ENCODE data around the gene GLTP. TPM values are rescaled to one million over a fixed set of nuclear protein-coding genes. Genes with fewer than 3 reads are reported as not detected.

Gene GLTP
- total RNA-seq, 1 donor from 2014 or later = 42.8 TPM

DNA sequence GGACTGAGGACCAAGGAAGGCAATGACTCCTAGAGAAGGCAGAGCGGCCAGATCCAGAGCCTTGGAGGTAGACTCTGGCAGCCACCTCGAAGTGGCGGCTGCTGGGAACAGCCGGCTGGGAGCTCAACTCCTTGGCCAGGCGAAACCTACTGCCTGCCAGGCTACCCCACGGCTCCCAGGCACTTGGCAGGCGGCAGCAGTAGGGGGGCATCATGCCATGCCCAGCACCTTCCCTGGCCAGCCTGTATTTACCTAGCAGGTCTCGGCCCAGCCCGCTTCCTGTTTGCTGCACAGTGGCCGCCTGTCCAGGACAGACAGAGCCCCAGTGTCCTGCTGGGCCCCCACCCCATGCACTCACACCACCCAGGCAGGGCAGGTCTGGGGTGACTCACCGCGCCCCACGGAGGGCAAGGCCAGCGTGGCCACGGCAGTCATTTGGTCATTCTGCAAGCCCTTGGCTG lies 57.4 kb downstream of the GLTP start:
- no peak for DNase-seq (ENCODE audit: low read depth)

DNA sequence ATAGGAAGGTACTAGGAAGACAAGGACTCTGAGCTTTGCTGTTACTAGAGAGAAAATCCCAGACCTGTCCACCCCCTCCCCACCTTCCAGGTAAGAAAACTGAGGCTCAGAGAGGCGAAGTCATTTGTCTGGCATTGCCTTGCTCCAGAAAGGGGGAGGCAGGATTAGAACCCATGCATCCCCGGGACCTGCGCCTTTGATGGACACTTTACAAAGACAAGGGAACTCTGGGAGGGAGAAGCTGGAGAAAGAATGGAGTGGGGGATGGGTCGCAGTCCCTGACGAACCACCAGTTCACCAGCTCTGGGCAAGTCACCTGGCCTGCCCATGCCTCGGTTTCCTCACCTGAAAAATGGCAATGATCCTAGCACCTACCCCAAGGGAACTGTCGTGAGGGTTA lies 57.9 kb downstream of the GLTP start:
- no peak for DNase-seq (ENCODE audit: low read depth)

DNA sequence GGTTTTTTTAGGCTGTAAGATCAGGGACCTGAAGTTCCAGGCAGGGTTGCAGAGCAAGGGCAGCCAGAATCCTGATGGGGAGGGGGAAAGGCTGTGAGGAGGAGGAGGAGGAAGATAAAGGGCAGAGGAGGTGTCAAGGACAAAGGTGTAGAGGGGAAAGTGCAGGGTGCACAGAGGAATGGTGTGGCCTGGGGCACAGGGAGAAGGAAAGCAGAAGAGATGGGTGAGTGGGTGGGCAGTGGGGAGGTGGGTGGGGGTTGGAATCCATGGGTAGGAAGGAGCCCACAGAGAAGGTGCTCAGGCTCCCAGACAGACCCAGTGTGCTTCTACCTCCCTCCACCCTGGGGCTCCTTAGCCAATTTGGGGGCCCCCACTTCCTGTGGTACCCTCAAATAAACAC lies 58.4 kb downstream of the GLTP start:
- no peak for DNase-seq (ENCODE audit: low read depth)

DNA sequence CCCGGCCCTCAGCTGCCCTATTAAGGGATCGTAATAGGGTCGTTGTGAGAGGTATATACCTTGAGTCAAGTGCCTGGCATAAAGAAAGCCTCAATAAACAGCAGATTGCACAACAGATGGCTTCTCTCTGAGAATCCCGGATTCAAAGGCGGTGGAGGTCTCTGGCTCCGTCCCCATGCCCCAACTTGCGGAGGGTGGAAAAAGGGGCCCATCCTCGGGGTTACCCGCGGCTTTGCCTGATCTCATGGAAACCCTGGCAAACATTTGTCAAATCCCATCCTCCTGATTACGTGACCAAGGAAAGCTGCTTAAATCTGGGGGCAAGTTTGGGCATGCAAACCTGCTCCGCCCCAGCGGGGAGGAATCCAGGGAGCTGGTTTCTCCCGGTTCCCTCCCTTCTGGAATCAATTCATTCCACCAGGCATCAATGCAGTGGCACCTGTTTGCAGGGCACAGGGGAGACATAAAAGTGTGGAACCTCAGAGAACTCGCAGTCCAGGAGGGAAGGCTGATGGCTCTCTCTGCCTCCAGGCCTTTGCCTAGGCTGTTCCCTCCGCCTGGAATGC lies 59.4 kb downstream of the GLTP start:
- DNase-seq (ENCODE audit: low read depth) = no peak

DNA sequence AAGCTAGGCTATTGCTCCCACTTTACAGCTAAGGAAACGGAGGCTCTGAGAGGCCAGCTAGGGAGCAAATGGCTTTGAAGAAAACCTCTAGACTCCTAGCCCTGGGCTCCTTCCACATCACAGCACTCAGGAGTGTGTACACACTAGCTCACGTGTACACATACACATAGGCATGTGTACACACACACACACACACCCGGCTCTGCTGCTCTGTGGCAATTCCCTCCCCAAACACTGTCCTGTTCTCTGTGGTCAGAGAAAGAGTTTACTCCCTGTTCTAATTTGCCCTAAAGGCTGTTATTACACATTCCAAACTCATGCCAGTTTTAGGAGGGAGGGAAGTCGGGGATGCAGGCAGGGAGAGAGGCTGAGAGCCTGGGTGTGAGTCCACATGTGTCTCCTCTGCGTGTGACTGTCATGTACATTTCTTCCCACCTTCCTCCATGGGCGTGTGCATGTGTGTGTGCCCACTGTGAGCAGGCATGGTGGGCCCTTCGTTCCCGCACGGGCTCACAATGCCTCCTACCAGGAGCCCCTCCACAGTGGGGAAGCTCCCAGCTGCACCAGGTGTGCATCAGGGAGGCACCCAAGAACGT lies 61.3 kb downstream of the GLTP start:
- no peak for DNase-seq (ENCODE audit: low read depth)

DNA sequence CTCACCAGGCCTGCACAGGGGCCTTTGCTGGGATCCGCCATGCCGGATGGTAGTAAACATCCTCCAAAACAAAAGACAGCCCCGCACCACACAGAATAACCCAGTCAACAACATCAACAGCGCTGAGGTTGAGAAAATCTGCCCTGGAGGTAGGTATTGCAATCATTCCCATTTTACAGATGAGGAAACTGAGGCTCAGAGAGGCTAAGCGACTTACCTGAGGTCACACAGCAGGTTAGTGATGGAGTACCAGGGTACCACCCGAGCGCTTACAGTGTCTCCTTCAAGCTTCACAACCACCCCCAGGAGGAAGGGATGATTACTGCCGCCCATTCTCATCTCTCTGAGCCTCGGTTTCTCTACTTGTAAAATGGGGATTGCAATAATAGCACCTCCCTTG lies 62.1 kb downstream of the GLTP start:
- DNase-seq (ENCODE audit: low read depth) = no peak

DNA sequence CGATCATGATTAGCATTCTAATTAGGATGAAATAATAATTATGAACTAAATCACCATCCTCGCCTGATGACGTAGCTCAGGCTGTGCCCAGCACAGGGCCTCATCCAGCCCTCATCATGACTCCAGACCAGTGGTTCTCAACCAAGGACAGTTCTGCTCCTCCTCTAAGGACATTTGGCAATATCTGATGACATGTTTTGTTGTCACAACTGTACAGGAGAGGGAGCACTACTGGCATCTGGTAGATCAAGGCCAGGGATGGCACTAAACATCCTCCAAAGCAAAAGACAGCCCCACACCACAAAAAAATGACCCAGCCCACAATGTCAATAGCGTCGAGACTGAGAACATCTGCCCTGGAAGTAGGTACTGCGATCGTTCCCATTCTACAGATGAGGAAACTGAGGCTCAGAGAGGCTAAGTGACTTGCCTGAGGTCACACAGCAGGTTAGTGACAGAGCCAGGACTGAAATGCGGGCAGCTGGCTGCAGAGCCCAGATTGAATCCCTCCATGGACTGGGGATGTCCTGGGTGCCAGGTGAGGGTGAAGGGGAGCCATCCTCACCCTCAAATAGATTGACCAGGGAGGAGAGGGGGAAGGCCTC lies 62.6 kb downstream of the GLTP start:
- no peak for DNase-seq (ENCODE audit: low read depth)

DNA sequence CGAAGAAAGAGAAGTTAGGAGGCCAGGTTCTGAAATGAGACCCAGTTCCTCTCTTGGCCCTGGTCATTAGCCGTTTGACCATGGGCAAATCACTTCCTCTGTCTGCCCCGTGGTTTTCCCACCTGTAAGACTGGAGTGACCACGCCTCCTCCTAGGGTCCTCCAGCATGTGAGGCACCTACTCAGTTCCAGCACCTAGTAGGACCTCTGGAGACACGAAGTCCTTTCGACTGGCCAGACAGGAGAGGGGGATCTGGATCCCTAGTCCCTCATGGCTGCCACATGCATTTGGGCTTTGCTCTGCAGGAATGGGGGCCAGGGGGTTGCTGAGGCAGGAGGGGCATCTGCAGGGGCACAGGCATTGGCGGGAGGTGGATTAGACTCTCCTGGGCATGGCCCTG lies 63.5 kb downstream of the GLTP start:
- no peak for DNase-seq (ENCODE audit: low read depth)

DNA sequence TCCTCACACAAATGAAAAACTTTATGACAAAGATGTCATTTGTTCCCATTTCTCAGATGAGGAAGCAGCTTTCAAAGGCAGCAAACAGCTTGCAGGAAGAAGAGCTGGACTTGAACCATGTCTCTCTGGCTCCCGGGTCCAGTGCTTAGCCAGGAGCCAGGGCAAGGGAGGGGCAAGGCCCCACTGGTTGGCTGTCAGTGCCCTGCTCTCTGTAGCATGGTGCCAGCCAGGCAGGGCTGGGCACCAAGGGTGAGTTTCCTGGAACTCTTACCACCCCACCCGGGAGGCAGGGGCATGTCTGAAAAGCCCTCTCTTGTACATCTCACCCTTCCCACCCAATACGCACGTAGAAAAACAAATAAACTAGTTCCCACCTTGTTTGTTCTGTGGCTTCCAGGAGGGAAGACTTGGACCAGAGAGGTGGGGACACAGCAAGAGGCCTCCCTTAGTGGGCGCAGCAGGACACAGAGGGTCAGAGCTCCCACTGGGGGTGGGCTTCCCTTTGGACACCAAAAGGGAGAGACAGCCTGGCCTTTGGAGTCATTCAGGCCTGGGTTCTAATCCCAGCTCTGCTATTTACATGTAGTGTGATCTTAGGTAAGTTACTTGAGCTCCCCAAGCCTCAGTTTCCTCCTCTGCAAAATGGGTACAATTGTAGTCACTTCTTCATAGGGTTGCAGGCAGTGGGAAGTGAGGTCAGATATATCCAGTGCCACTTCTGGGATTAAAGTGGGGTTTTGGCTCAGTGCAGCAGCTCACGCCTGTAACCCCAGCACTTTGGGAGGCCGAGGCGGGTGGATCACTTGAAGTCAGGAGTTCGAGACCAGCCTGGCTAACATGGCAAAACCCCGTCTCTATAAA lies 64.4 kb downstream of the GLTP start:
- no peak for DNase-seq (ENCODE audit: low read depth)

DNA sequence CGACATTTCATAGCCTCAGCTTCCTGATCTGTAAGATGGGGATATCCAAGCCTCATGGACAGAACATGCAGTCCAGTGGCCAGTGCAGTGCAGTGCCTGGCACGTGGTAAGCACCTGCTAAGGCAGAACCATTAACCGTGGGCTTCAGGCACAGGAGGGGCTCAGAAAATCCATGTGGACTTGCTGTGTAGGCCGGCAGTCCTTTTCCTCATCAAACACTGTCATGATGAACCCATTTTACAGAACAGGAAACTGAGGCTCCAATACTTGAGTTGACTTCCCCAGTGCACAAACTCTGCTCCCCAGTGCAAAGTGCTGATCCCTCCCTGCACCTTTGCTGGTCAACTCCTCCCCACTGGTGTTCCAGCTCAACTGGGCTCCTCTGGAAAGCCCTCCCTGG lies 65.1 kb downstream of the GLTP start:
- no peak for DNase-seq (ENCODE audit: low read depth)

DNA sequence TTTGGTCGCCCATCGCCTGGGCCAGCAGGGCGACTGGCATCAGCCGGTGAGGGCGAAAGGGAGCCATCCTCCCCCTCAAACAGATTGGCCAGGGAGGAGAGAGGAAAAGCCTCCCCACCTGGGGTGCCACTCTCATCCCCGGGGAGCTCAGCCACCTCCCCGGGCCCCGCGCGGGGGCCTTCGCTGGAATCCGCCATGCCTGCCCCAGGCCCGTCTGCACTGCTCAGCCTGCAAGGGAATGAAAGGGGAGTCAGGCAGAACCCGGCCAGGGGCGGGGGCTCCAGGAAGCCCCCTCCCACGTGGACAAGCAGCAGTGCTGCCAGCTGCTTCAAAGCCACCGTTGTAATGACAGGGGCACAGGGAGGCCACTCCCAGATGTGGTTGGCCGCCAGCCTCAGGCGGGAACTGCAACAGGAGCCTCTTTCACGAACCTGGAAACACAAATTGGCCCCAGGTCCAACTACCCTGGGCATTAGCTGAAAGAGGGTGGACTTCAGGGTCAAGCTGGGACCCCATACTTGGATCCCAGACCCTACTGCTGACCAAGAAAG lies 65.7 kb downstream of the GLTP start:
- no peak for DNase-seq (ENCODE audit: low read depth)

DNA sequence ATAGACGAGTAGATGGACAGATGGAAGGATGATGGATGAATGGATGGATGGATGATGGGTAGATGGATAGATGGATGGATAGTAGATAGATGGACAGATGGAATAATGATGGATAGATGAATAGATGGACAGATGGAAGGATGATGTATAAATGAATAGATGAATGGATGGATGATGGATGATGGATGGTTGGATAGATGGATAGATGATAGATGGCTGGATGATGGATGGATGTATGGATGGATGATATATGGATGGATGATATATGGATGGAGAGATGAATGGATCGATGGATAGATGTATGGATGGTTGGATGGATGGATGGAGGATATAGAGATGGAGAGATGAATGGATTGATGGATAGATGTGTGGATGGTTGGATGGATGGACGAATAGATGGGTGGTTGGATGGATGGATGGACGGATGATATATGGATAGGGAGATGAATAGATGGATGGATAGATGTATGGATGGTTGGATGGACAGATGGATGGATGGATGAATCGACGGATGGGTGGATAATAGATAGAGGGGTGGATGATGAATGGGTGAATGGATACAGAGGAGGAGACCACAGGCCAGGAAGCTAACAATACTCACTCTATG lies 66.4 kb downstream of the GLTP start:
- no peak for DNase-seq (ENCODE audit: low read depth)

DNA sequence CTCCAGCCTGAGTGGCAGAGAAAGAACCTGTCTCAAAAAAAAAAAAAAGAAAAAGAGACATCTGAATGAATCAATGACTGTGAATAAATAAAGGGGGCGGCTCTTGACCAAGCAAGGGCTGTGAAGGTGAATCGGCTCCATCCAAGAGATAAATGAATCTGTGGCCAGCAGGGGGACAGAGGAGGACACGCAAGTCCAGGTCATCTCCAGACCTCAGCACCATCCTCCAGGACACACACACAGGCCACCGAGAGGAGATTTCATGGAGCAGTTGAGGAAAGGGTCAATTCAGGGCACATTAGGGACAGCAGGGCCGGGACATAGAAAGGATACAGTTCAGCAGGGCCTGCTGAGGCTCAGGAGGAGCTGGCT lies 68.7 kb downstream of the GLTP start:
- DNase-seq (ENCODE audit: low read depth) = no peak

DNA sequence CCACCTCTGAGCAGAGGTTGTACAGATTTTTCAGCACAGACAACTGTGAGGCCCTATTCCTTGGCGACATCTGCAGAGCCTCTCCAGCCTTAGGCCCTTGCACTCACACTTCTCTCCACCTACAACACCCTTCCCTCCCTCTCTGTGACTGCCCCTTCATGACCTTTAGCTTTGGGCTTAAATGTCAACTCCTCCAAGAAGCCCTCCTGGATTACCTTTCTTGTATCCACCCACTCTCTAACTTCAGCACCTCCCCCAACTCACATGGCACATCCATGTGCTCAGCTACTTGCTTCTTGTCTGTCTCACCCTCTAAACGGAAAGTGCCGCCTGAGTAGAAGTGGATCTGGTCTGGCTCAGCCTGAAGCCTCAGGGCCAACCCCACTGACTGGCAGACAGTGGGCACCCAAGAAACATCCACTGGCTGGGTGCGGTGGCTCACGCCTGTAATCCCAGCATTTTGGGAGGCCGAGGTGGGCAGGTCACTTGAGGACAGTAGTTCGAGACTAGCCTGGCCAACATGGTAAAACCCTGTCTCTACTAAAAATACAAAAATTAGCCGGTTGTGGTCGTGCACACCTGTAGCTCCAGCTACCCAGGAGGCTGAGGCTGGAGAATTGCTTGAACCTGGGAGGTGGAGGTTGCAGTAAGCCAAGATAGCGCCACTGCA lies 69.3 kb downstream of the GLTP start:
- DNase-seq (ENCODE audit: low read depth) = no peak

DNA sequence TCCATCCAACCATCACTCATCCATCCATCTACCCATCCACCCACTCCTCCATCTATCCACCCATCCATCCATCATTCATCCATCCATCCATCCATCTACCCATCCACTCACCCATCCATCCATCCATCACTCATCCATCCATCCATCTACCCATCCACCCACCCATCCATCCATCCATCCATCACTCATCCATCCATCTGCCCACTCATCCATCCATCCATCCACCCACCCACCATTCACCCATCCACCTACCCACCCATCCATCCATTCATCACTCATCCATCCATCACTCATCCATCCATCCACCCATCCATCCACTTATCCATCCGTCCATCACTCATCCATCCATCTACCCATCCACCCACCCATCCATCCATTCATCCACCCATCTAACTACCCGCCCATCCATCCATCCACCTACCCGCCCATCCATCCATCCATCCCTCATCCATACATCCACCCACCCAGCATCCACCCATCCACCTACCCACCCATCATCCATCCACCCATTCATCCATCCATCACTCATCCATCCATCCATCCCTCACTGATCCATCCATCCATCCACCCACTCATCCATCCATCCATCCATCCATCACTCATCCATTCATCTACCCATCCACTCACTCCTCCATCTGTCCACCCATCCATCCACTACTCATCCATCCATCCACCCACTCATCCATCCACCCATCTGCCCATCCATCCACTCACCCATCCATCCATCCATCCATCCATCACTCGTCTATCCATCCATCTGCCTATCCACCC lies 71.3 kb downstream of the GLTP start:
- no peak for DNase-seq (ENCODE audit: low read depth)

DNA sequence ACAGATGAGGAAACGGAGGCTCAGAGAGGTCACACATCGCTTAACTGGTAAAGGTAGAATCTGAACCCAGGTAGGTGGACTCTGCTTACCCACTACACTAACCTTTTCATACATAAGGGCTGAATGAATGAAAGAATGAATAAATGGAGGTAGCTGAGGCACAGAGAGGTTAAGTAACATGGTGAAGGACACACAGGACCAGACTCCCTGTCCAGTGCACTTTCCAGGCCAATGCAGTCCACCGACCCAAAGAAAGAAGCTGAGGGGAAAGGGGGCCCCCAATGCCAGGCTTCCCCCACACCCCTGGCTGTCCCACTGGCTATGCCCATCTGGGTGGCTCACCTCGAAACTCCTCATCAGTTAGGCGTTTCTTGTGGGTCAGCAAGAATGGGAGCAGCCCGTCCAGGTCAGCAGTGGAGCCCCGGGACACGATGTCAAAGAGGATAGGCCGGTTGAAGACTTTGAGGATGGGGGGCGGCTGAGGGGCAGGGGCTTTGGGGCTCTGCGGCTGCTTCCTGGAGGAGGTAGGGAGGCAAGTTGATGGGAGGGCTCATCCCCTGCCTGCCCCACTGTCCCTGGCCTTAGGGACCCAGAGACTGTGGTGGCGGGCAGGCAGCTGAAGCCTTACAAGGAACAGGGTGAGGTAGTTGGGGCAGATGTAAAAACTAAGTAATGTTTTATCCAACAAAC lies 72.2 kb downstream of the GLTP start:
- DNase-seq (ENCODE audit: low read depth) = no peak

DNA sequence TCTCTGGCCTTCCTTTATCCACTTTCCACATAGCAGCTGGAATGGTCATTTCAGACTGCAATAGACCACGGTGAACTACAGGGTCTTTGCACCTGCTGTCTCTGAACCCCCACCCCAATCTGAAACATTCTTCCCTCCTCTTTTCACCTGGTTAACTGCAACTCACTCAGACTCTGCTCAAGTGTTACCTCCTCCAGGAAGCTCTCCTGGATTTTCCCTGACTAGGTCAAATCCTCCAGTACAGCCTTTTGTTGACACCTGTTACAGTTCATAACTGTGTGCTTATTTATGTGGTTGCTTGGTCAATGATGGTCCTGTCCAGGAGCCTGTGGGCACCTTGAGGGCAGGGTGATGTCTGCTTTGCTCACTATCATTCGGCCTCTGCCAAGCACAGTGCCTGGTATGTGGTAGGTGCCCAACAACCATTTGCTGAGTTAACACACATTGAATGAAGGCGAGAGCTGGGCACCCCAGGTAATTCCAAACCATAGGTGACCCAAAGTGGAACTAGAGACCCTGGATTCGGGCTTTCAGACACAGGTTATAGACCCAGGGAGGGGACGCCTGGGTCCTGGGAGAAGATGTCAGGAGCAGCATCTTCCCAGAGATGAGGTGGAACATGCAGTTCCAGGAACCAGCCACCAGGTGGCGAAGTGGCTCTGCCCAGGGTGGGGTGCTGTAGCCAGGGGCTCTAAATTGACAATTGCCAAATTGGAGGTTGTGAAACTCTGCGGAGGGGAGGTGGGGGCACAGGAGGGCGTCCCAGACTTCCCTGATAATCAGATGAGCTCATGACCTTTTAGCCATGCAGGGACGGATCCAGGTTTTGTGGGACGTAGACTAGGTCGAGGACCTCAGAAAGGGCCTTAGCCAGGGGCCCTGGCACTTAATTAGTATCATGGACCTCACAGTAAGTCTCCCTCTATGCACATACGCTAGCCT lies 75.2 kb downstream of the GLTP start:
- peak; percentile 52 for DNase-seq (ENCODE audit: low read depth)

DNA sequence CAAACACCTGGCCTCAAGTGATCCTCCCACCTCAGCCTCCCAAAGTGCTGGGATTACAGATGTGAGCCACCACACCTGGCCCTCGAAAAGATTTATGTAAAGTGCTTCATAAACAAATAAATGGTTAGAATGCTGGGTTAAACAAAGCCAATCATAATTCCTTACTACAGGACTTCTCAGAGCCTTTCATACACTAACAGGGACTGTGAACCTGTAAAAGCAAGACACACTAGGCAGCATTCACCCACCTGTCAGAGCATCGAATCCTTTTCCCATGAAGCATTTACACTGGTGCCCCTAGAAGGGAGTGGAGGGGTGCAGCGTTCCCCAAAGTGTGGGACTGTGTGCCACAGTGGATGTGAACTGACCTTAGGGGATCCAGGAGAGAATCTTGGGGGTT lies 76.7 kb downstream of the GLTP start:
- DNase-seq (ENCODE audit: low read depth) = no peak
